NB4 (cell line): ENCODE measurements around the gene TENM4.

Experiments used
- DNase-seq: peaks from one replicate; pipeline ENCODE4 v3.0.0; 2010; ENCODE audit warnings: low read depth
- H3K4me3 ChIP-seq: one replicate; pipeline ENCODE4 v1.5.1; 2011; ENCODE audit warnings: mild to moderate bottlenecking, low read depth, low read length, moderate library complexity
- MAX ChIP-seq: IDR thresholded peaks from 2 replicates; pipeline ENCODE4 v1.6.1; 2011; ENCODE audit warnings: low read depth, low read length
- MYC ChIP-seq: IDR thresholded peaks from 2 replicates; pipeline ENCODE4 v1.6.1; 2011; ENCODE audit warnings: low read depth, low read length
- POLR2A ChIP-seq: IDR thresholded peaks from 2 replicates; pipeline ENCODE4 v1.6.1; 2011; ENCODE audit warnings: mild to moderate bottlenecking; ENCODE audit not compliant: insufficient read length; ENCODE audit errors: extremely low read depth
- TF ChIP-seq, protein P1 (sequence below): IDR thresholded peaks from one replicate; pipeline ENCODE4 v1.5.1; 2012; ENCODE audit warnings: low read depth, low read length

TENM4 gene

DNA sequence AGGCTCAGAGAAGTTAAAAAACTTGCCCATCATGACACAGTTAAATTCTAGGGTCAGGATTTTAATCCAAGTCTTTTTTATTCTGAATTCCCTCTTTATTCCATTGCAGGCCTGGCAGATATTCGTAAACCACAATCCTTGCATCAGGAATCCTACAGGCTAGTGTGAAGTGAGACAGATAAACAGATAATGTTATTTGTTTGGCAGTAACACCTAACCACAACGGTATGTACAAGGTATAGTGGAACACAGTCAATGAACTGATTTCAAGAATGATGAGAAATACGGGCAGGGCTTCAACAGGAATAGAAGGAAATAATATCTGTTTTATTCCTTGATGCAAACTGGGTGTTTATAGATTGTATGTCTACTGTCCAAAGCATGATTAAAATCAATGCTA is 834.2 kb downstream of the TENM4 start:
- no peak for TF ChIP-seq MYC
- TF ChIP-seq, protein P1, sequence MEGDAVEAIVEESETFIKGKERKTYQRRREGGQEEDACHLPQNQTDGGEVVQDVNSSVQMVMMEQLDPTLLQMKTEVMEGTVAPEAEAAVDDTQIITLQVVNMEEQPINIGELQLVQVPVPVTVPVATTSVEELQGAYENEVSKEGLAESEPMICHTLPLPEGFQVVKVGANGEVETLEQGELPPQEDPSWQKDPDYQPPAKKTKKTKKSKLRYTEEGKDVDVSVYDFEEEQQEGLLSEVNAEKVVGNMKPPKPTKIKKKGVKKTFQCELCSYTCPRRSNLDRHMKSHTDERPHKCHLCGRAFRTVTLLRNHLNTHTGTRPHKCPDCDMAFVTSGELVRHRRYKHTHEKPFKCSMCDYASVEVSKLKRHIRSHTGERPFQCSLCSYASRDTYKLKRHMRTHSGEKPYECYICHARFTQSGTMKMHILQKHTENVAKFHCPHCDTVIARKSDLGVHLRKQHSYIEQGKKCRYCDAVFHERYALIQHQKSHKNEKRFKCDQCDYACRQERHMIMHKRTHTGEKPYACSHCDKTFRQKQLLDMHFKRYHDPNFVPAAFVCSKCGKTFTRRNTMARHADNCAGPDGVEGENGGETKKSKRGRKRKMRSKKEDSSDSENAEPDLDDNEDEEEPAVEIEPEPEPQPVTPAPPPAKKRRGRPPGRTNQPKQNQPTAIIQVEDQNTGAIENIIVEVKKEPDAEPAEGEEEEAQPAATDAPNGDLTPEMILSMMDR: no peak
- no peak for TF ChIP-seq POLR2A
- no peak for TF ChIP-seq MAX
- no peak for DNase-seq
- H3K4me3 ChIP-seq: no peak overlapping the region

- no peak overlapping the region for H3K4me3 ChIP-seq
- DNase-seq: no peak
- TF ChIP-seq MYC (no peak), POLR2A (no peak), MAX (no peak)
- TF ChIP-seq, protein P1: no peak
These were observed 835.5 kb downstream of the TENM4 start for GRCh38 chr11:78605296-78605695.

GRCh38 chr11:78603792-78604191 is 837.0 kb downstream of the TENM4 start:
- DNase-seq: no peak
- TF ChIP-seq, protein P1: no peak
- no peak for TF ChIP-seq MYC
- no peak for TF ChIP-seq POLR2A
- TF ChIP-seq MAX: no peak

More at GRCh38 chr11:78603792-78604191, 837.0 kb downstream of the TENM4 start:
- no peak overlapping the region for H3K4me3 ChIP-seq
